Panc1 (cell line): ENCODE results near the gene NR2C1.

Experiments used
- POLR2AphosphoS5 ChIP-seq: IDR thresholded peaks from 2 replicates; pipeline ENCODE4 v1.6.1; 2012; ENCODE audit warnings: mild to moderate bottlenecking, low read depth, low read length, moderate library complexity
- TCF7L2 ChIP-seq: IDR thresholded peaks from 2 replicates; pipeline ENCODE4 v1.6.1; 2011; ENCODE audit warnings: mild to moderate bottlenecking, low read depth, low read length, inconsistent platforms
- TF ChIP-seq, protein P1 (sequence below): fragments of 450-650 bp; IDR thresholded peaks from 2 replicates; pipeline ENCODE4 v1.5.1; 2017; ENCODE audit warnings: mild to moderate bottlenecking
- TF ChIP-seq, protein P2 (sequence below), 2 experiments: IDR thresholded peaks; 2 replicates each; pipeline ENCODE4 v1.6.1; 2011 to 2012; ENCODE audit warnings: low read depth in 2 of 2, control low read depth in 1 of 2, low read length in 1 of 2, mild to moderate bottlenecking in 1 of 2, moderate library complexity in 1 of 2; ENCODE audit not compliant: insufficient read depth in 1 of 2

DNA sequence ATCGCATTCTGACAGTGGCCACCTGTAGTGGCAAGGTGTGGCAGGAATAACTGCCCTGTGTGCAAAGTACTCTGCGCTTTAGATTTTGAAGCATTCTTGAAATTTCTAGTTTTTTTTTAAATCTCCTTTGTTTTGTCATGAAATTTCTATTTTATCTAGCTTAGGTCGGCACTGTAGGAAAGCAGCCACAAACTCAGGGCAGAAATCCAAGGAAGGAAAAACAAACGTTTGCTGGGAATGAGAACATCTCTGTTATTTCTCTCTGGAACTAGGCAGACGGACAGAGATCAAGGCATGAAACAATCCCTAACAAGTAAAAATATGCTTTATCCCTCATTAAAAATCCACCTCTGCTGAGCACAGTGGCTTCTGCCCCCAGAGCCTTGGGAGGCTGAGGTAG, 1.3 kb upstream of the NR2C1 start:
- TF ChIP-seq, protein P1, sequence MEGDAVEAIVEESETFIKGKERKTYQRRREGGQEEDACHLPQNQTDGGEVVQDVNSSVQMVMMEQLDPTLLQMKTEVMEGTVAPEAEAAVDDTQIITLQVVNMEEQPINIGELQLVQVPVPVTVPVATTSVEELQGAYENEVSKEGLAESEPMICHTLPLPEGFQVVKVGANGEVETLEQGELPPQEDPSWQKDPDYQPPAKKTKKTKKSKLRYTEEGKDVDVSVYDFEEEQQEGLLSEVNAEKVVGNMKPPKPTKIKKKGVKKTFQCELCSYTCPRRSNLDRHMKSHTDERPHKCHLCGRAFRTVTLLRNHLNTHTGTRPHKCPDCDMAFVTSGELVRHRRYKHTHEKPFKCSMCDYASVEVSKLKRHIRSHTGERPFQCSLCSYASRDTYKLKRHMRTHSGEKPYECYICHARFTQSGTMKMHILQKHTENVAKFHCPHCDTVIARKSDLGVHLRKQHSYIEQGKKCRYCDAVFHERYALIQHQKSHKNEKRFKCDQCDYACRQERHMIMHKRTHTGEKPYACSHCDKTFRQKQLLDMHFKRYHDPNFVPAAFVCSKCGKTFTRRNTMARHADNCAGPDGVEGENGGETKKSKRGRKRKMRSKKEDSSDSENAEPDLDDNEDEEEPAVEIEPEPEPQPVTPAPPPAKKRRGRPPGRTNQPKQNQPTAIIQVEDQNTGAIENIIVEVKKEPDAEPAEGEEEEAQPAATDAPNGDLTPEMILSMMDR, result no peak
- TF ChIP-seq POLR2AphosphoS5, result no peak
- TF ChIP-seq, protein P2, sequence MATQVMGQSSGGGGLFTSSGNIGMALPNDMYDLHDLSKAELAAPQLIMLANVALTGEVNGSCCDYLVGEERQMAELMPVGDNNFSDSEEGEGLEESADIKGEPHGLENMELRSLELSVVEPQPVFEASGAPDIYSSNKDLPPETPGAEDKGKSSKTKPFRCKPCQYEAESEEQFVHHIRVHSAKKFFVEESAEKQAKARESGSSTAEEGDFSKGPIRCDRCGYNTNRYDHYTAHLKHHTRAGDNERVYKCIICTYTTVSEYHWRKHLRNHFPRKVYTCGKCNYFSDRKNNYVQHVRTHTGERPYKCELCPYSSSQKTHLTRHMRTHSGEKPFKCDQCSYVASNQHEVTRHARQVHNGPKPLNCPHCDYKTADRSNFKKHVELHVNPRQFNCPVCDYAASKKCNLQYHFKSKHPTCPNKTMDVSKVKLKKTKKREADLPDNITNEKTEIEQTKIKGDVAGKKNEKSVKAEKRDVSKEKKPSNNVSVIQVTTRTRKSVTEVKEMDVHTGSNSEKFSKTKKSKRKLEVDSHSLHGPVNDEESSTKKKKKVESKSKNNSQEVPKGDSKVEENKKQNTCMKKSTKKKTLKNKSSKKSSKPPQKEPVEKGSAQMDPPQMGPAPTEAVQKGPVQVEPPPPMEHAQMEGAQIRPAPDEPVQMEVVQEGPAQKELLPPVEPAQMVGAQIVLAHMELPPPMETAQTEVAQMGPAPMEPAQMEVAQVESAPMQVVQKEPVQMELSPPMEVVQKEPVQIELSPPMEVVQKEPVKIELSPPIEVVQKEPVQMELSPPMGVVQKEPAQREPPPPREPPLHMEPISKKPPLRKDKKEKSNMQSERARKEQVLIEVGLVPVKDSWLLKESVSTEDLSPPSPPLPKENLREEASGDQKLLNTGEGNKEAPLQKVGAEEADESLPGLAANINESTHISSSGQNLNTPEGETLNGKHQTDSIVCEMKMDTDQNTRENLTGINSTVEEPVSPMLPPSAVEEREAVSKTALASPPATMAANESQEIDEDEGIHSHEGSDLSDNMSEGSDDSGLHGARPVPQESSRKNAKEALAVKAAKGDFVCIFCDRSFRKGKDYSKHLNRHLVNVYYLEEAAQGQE (IDR thresholded peaks at IDR 0.05; ENCODE audit: insufficient read depth in 1 of 2, low read depth in 2 of 2, low read length in 1 of 2), result no peak
- no peak for TF ChIP-seq TCF7L2
